Measurements from ENCODE around the gene ESPN. TPM values are rescaled to one million over a fixed set of nuclear protein-coding genes. Genes with fewer than 3 reads are reported as not detected.

The ESPN gene
- total RNA-seq, 1 experiment from 2014 or later = 53.1 TPM

DNA sequence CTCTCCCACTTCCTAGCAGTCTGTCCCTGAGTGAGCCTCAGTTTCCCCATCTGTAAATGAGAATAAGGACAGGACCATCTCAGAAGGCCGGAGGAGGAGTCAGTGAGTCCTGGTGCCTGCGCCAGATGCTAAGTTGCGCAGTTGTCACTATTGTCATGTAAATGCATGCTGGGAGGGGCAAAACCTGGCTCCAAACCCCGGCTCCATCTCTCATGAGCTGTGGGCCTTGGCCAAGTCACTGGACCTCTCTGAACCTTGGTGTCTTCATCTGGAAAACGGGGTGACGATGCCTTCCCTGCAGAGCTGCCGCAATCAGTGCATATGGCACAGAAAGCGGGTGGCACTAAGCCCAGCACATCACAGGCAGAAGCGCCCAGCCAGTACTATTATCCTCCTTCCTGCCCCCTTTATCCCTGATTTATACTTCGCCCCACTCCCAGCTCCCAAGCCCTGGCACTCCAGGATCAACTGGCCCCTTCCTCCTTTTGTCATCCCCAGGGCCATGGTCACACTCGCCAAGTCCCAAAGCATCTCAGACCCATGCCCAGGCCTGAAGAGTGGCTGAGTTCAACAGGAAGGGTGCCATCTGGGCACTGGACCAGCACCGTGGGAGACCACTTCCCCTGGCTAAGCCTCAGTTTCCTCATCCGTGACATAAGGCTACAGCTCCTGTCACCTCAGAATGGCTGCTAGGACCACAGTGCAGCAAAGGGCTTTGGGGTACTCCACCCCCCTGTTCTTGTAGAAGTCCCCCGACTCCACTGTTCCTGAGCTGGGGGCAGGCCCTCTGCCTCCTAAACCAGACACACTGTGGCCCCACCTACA is 71.2 kb downstream of the ESPN start:
- Histone ChIP-seq H3K9me3 (ENCODE audit: control insufficient read depth, low read depth, low read length) (no peaks in the 10 kb centered on the region), H2BK120ac (ENCODE audit: low read depth, low read length, poor library complexity, severe bottlenecking) (no peak overlapping the region), H2BK15ac (ENCODE audit: low read depth, low read length) (no peak overlapping the region), H2BK20ac (ENCODE audit: low read depth, low read length, poor library complexity, severe bottlenecking) (no peak overlapping the region), H4K91ac (ENCODE audit: insufficient read length, low read depth, low read length) (no peak overlapping the region), H4K20me1 (ENCODE audit: control insufficient read depth, insufficient read depth, insufficient read length) (no peaks in the 10 kb centered on the region), H3K4me1 (ENCODE audit: insufficient read depth, low read length) (peaks cover 4% of the 10 kb centered on the region; the same call in 1 of the 2 replicates), H3K27ac (ENCODE audit: insufficient read length, low read depth, low read length) (no peak overlapping the region), H2BK5ac (ENCODE audit: insufficient read length, low read length) (no peak overlapping the region), H3K4me2 (ENCODE audit: insufficient read depth, insufficient read length, low read length) (peak overlapping the region; percentile 57), H2AFZ (ENCODE audit: low read length) (no peak overlapping the region), H3K4ac (ENCODE audit: low read depth, low read length) (no peak overlapping the region), H3K79me1 (ENCODE audit: insufficient read depth, low read depth, low read length, poor library complexity, severe bottlenecking) (no peaks in the 10 kb centered on the region), H3K23me2 (ENCODE audit: insufficient read length, low read depth, low read length, poor library complexity, severe bottlenecking) (peaks cover 17% of the 10 kb centered on the region), H3K9ac (ENCODE audit: extremely low read depth, insufficient read length, low read length) (no peak overlapping the region), H3K27me3 (ENCODE audit: insufficient read depth, low read length) (no peaks in the 10 kb centered on the region), H4K5ac (ENCODE audit: insufficient read length, low read depth, low read length) (no peak overlapping the region), H4K8ac (replicated peaks; ENCODE audit: insufficient read length, low read depth, low read length) (no peak overlapping the region), H3K14ac (ENCODE audit: insufficient read depth, low read length) (no peak overlapping the region), H3K56ac (ENCODE audit: insufficient read length, low read depth, low read length) (no peak overlapping the region), H2AK5ac (ENCODE audit: insufficient read length, low read length) (no peak overlapping the region), H3K23ac (ENCODE audit: insufficient read length, low read depth, low read length) (no peak overlapping the region), H3T11ph (ENCODE audit: low read length) (no peak overlapping the region), H2BK12ac (ENCODE audit: insufficient read length, low read depth, low read length) (no peak overlapping the region), H3K79me2 (ENCODE audit: insufficient read depth, low read length) (no peaks in the 10 kb centered on the region), H3K18ac (ENCODE audit: insufficient read length, low read depth, low read length) (no peak overlapping the region)
- TF ChIP-seq, protein P1, sequence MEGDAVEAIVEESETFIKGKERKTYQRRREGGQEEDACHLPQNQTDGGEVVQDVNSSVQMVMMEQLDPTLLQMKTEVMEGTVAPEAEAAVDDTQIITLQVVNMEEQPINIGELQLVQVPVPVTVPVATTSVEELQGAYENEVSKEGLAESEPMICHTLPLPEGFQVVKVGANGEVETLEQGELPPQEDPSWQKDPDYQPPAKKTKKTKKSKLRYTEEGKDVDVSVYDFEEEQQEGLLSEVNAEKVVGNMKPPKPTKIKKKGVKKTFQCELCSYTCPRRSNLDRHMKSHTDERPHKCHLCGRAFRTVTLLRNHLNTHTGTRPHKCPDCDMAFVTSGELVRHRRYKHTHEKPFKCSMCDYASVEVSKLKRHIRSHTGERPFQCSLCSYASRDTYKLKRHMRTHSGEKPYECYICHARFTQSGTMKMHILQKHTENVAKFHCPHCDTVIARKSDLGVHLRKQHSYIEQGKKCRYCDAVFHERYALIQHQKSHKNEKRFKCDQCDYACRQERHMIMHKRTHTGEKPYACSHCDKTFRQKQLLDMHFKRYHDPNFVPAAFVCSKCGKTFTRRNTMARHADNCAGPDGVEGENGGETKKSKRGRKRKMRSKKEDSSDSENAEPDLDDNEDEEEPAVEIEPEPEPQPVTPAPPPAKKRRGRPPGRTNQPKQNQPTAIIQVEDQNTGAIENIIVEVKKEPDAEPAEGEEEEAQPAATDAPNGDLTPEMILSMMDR (conservative IDR thresholded peaks at IDR 0.05) = no peak
- no CpG with 5 or more reads among the region's 14 CpGs for WGBS (ENCODE audit: extremely low coverage, insufficient read length, low lambda C conversion rate)
- peak; percentile 76 for DNase-seq
- Mint-ChIP-seq H3K4me3 (peak overlapping the region; percentile 68 to 83), H3K9me3 (no peaks in the 10 kb centered on the region), H3K27ac (no peak overlapping the region), H3K36me3 (ENCODE audit: insufficient read depth in 1 of 3, low read depth in 3 of 3) (peaks cover 0 to 4% (median 0%) of the 10 kb centered on the region in 3 experiments; a peak in 1 of 7 replicates), H3K4me1 (peaks cover 27 to 28% of the 10 kb centered on the region in 2 experiments), H3K27me3 (ENCODE audit: low read depth) (peaks cover 29% of the 10 kb centered on the region)
